HG03432 (cell line): Measurements from ENCODE around the gene WNT7B.

Source experiments
- ATAC-seq: cut with Tn5 transposase; IDR thresholded peaks from one replicate; pipeline ENCODE4 v1.9.1; 2021; ENCODE audit warnings: mild to moderate bottlenecking, moderate library complexity; ENCODE audit not compliant: unreplicated experiment

Gene WNT7B

DNA sequence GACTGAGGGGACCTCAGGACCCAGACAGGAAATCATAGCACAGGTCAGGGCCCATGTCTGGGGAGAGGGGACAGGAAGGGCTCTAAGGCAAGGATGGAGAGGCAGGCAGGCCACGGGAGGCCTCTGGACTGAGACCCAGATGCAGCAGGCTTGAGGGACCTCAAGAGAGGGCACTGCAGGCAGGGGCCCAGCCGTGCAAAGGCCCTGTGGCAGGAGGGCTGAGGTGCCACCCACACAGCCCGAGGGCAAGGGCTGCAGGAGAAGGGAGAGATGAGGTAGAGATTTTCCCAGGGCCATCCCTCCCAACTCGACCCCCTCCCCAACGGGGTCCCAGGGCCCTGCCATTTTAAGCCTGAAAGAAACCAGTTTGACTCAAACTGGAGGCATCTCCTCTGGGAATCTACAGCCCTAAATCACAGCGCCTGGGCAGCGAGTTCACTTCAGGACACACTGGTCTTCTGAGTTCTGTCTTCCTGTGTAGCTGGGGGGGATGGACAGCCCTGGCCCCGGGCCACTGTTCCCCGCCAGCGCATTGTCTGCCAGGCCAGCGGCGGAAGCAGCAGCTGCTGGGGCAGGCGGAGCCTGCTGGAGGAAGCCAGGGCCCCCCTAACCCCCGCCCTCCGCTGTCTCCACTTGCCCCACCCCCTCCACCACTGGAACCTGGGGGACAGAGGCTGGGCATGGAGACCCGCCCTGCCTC, 20.3 kb upstream of the WNT7B start:
- no peak for ATAC-seq

DNA sequence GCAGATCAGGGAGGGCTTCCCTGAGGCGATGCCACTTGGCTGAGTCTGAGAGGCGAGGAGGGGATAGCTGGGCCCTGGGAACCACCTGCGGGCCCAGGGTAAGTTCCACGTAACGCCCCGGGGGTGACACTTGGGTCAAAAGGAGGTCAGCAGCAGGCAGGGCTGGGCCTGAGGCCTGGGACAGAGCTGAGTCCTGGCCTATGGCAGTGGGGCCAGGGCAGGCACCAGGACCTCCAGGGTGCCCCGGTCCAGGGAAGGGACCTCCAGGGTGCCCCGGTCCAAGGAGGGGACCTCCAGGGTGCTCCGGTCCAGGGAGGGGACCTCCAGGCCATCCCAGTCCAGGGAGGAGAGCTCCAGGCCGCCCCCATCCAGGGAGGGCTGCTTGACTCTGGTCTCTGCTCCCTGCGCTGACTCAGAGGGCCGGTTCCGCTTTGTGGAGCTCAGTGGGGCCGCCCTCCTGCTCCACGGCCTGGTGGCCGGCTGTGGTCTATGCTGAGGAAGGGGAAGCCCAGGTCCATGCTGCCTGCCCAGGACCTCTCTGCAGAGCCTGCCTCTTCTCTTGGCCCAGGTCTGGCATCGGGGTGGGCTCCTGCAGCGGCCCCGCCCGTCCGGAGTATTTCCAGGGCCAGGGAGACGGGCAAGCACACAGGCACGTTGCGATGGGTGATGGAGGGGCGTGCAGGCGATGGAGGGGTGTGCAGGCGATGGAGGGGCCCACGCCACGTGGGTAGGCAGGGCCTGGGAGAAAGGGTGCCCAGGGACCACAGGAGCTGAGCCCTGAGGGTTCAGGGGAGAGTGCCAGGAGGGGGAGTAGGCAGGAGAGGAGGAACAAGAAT, 19.5 kb upstream of the WNT7B start:
- ATAC-seq = no peak

DNA sequence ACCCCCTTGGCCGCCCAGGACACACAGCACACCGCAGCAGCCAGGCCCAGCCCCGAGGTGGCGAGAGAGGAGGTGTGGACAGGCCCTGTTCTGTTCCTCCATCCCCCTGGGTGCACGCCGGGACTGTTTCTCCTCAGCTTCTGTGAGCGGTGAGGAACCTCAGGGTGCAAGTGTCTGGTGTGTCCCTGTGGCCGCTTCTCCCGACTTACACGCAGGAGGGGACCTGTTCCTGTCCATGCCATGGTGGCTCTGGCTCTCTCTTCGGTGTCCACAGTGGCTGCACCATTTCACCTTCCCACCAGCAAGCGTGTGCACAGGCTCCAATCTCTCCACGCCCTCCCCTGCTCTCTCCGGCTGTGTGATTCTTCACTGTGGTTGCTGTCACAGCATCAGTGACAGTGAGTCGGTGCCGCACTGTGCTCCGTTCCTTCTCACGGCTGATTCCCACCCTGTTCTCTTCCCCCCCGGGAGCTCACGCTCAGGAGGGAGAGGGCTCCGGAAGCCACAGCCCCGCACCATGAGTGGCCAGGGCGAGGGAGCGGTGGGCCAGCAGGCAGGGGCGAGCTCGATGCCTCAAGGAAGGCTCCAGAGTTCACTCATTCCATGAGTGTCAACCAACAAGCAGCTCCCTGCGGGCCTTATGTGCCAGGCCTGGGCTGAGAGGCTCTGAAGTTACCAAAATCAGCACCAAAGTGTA, 18.6 kb upstream of the WNT7B start:
- no peak for ATAC-seq

DNA sequence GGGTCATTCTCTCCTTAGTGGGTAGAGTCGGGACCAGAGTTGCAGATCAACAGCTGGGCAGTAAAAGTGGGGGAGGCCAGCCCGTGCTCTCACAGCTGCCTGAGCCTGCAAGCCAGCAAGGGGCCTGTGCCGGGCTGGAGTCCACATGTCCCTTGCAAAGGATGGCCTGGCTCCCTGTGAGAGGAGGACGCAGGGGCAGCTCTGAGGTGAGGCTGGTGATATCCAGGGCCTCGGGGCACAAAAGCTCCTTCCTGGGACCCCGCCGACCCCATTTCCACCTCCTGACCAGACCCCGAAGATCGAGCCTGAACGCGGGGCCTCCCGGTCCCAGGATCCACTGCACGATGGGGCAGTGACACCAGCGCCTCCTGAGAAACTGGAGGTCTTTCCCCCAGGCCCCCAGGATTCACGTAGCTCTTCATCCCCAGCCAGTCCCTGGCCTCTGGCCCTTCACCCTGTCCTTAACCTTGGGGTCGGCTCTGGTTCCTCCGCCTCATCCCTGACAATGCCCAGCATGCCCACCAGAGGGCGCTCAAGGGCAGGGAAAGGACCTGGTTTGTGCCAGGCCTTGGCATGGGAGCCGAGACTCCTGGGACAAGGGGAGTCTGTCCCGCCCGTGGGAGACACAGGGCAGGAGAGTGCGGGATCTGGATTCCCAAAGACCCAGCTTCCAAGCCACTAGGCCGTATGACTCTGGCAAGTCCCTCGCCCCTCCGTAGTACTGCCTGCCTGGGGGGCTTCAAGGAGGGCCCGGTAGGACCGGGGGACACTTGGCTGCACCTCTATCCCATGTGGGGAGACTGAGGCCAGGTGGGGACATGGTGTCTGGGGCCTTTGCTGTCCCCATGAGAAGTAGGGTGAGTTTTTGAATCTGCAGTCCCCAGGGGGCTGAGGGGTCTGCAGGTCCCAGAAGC, 17.8 kb upstream of the WNT7B start:
- ATAC-seq = no peak

DNA sequence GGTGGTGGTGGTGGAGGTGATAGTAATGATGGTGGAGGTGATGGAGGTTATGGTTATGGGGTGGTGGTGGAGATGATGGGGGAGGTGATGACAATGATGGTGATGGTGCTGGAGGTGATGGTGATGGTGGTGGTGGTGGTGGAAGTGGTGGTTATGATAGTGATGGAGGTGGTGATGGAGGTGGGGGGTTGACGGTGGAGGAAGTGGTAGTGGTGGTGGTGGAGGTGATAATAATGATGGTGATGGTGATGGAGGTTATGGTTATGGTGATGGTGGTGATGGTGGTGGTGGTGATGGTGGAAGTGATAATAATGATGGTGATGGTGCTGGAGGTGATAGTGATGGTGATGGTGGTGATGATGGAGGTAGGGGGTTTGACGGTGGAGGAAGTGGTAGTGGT, 16.9 kb upstream of the WNT7B start:
- ATAC-seq = no peak

DNA sequence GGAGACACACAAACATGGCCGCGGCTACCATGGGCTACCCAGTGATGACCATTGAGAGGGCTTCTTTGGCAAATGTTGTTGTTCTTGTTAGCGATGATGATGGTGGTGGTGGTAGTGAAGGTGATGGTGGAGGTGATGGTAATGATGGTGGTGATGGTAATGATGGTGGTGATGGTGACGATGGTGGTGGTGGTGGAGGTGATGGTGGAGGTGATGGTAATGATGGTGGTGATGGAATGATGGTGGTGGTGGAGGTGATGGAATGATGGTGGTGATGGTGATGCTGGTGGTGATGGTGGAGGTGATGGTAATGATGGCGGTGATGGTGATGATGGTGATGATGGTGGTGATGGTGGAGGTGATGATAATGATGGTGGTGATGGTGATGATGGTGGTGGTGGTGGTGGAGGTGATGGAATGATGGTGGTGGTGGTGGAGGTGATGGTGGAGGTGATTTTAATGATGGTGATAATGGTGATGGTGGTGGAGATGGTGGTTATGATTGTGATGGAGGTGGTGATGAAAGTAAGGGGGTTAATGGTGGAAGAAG, 16.3 kb upstream of the WNT7B start:
- no peak for ATAC-seq

DNA sequence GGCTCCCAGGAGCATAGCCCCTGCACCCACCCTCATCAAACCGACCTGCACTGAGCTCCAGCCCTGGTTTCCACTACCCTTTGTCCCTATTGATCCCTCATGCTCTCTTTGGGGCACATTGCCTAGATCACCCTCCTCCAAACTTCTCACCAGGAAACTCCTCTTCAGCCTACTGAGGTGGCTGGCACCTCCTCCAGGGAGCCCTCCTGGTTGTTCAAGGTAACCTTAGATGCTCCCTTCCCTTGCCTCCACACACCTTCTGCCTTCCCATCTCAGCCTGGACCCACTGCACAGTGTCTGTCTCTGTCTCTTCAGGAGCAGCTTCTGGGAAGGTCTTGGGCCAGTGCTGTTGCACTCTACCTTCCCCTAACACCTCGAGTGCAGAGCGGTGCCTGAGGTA, 15.8 kb upstream of the WNT7B start:
- no peak for ATAC-seq

DNA sequence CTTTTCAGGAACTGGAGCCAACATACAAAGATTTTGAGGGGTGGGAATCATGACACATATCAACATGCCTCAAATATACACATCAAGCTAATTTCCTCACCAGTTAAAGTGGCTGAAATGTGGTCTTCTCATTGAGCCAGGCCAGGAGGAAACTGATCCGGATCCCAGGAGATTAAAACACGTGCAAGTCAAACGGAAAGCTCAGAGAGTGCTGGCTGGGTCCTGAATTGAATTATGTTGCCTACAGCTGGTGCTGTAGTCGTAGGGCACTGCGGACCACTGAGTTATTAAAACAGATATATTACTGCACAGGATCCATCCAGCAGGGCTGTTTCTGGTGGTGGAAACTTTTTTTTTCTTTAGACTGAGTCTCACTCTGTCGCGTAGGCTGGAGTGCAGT, 14.1 kb upstream of the WNT7B start:
- ATAC-seq = no peak

DNA sequence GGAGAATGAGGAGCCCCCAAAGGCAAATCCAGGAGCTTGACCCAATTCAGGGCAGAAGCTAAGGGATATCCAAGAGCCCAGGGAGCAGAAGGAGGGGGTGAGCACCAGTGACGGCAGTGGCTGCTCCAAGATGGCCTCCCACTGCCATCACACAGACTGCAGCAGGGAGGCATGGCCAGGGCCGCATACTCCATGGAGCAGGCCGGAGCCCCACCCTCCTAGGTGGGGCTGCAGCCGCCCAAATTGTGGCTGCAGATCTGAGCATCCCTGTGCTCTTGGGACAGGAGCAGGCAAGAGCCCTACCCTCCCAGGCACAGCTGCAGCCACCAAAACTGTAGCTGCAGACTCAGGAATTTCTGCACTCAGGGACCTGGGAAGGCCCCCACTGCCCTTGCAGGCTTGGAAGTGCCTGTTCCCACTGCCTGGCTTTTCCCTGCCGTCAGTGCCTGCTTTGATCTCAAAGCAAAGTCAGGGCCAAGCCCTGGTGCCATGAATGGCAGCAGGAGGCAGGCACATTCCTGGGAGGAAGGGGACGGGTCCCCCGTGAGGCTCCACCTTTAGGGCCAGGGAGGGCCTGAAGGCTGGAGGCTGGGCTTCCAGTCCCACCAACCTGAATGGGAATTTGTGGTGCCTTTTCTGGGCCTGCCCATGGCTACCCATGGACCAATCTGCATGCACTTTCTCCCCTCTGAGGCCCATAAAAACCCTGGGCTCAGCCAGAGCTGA, 10.3 kb upstream of the WNT7B start:
- no peak for ATAC-seq

DNA sequence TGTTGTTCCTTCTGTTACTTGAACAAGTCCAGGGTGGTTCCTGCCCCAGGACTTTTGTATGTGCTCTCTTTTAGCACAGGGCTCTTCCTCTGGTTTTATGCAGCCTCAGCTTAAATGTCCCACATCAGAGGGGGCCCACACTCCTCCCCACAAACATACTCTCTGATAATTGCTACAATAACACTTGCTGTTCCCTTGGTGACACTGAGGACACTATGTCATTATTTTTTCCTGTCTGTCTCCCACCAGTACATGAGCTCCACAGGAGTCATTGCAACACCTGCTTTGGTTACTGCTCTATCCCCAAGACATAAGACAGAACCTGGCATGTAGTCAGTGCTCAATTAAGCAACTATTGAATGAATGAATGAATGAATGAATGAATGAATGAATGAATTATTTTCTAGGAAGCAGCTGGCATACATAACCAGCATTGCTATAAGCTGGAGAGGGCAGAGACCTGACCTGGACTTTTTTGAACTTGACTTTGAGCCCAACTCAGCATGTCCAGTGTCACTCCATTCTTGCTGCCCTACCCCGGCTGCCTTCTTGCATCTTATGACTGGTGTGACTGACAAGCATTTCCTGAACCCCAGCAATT, 7.5 kb upstream of the WNT7B start:
- no peak for ATAC-seq

DNA sequence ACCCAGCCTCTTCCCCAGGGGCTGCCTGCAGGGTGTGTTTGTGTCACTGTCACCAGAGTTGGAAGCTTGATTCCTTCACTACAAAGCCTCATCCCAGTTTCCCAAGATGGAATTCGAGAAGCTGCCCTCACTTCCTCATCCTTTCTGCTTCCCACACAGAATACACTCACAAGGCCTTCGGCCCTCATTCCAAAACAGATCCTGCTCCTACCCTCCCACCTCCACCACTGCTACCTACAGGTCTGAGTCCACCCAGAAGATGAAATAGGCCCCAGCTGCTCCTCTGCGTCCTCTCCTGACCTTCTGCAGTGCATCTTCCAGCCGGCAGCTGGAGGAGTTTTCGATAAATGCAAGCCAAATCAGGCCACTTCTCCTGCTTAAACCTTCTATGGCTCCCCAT, 6.8 kb upstream of the WNT7B start:
- no peak for ATAC-seq

DNA sequence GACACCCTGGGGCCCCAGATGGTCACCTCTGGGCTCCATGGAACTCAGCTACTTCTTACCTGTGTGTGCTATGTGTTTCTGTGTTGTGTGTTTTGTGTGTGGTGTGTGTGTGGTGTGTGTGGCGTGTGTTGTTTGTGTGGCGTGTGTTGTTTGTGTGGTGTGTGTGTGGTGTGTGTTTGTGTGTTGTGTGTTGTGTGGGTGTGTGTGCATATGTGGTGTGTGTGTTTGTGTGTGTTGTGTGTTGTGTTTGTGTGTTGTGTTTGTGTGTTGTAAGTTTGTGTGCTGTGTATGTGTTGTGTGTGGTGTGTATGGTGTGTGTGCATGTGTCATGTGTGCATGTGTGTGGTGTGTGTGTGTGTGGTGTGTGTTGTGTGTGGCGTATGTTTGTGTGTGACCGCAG, 3.8 kb upstream of the WNT7B start:
- no peak for ATAC-seq

DNA sequence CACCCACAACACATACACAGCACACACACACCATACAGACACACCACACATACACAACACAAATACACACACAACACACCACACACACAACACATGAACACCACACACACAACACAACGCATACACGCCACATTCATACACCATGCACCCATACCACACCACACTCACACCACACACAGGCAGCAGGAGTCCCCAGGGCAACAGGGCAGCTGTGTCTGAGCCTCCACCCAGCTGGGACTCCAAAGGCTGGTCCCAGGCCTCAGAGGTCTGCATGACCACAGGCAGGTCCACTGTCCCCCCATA, 3.3 kb upstream of the WNT7B start:
- no peak for ATAC-seq

DNA sequence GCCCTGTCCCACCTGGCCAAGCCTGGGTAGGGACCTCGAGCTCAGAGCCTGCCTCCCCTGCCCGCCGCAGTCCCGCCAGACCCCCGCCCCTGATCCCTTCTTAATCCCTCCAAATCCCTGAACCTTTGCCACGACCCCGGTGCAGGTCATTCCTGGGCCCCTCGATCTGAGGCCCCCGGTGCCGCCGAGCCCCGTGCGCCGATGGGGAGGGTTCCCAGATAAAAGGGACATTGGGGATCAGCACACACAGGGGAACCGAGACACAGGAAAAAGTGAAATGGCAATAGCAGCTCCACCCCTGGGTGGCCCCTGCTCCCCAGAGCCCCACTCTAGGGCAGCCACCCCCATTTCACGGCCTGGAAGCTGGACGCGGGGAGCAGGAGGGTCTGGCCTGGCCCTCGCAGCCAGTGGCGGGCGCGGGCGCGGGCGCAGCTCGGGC, 1.3 kb upstream of the WNT7B start:
- no peak for ATAC-seq

DNA sequence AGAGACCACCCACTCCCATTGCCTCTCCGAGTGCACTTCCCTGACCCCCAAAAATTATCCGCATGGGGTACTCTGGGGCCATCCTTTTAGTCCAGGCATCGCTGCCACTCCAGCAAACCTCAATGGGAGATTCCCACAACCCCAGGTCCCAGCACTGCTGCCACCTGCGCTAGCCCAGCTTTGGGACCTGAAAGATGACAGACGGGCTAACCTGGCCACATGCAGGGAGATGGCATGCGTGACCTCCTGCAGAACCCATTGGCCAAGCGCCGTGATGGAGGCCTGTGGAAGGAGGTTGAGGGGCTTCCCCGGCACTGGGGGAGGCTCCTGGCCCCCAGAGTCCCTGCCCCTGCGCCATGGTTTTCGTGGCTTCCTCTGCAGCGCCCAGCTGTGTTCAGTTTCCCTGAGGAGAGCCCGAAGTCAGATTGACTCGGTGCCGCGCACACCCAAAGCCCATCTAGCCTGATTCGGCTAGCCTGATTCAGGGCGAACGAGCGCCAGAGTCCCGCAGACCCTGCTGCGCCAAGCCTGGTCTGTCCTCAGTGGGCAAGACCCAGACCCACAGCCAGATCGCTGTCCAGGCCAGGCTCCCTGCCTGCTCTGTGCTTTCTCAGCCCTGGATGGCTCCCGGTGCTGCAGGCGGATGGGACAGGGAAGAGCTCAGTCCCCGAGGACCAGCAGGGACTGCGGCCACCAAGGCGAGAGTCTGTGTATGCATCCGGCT, 751 bp upstream of the WNT7B start:
- no peak for ATAC-seq

DNA sequence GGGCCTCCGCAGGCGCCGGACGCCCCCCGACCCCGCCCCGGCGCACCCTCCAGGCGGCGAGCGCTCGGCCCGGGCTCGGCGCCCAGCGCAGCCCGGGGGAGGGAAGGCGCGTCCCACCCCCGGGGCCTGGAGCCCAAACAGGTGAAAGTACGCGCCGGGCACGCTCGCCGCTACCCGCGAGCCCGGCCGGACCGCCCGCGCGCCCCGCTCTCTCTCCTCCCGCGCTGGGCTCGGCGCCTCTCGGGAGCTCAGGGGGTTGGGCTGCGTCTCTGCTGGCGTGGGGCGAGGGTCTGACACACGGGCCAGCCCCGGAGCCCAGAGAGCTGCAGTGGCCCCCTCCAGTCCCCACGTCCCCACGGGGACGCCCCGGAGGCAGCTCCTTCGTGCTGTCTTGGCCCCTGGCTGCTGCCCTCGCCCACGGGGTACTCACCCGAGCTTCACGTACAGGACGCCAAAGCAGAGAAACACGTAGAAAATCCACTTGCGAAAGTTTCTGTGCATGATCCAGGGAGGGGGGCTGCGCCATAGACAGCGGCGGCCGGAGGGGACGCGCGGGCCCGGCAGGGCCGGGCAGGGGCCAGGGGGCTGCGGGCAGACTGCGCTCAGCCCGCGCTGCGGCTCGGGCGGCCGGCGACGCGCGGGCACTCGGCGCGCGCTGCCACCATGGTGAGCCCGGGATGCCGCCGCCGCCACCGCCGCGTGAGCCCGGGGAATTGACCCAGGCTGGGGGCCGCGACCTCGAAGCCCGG, 534 bp downstream of the WNT7B start:
- no peak for ATAC-seq

DNA sequence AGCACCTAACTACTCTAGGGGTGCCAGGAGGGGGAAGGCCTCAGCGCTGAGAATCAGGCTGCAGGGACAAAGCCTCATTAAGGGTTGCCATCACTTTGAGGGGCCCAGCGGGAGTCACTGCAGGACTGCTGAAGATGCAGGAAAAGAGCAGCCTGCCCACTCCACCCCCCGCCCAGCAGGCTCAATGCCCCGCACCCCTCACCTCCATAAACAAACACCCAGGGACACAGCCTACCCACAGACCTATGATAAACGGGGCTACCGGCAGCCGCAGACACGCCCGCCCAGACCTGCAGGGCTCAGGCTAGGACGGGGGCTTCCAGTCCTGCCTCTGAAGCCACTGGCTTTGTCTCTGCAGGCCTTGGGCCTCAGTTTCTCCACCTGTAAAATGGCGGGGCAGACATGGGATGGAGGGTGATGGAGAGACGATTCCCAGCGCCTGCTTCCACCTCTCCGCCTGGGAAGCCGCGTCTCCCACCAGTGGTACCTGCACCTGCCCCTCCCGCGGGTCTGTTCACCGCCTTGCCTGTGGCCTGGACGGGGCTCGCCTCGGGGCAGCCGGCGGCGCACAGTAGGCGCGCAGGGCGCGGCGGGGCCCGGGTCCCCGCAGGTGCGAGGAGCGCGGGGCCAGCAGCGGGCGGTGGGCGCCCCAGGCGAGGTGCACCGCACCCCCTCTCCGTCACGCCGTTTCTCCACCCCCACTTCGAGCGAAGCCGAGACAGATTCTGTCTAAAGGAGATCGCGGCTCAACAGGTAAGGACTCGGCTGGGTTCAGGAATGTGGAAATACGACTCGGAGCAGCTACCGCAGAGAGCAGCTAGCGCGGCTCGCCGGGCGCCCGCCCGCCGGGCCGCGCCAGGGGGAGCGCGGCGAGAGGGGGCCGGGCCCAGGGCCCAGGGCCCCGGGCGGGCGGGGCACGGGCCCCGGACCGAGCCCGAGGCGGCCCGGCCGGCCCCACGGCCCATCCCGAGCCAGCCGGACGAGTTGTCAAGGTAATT, 1.5 kb downstream of the WNT7B start:
- ATAC-seq = no peak
